ENCODE measurements around the gene TBC1D2.
A peak's percentile ranks its signal among the peaks of the same experiment; 100 is the strongest.

Gene TBC1D2

GRCh38 chr9:98206754-98207153, 48.7 kb downstream of the TBC1D2 start:
- Histone ChIP-seq H3K9me3 (ENCODE audit: control insufficient read depth, insufficient read depth, low read length) (no peaks in the 10 kb centered on the region), H3K27me3 (ENCODE audit: control insufficient read depth, insufficient read depth, low read length) (no peaks in the 10 kb centered on the region), H3K4me3 (ENCODE audit: low read length) (no peak overlapping the region), H3K4me1 (ENCODE audit: control insufficient read depth, insufficient read depth, low read length) (peaks cover 1% of the 10 kb centered on the region; the same call in 1 of the 2 replicates), H3K36me3 (ENCODE audit: control insufficient read depth, insufficient read depth, low read length) (peaks cover 10% of the 10 kb centered on the region), H3K27ac (ENCODE audit: low read length) (no peak overlapping the region)
- WGBS (ENCODE audit: insufficient coverage, insufficient read length), result no CpG with 5 or more reads among the region's 2 CpGs
- DNase-seq (ENCODE audit: low read depth, low spot score), result no peak

- peaks cover 5% of the 10 kb centered on the region for H3K36me3 ChIP-seq (ENCODE audit: control insufficient read depth, insufficient read depth, low read length)
- H3K27ac ChIP-seq (ENCODE audit: low read length), result no peak overlapping the region
- peaks cover 4% of the 10 kb centered on the region for H3K4me1 ChIP-seq (ENCODE audit: control insufficient read depth, insufficient read depth, low read length)
- no peak overlapping the region for H3K4me3 ChIP-seq (ENCODE audit: low read length)
- H3K9me3 ChIP-seq (ENCODE audit: control insufficient read depth, insufficient read depth, low read length), result no peaks in the 10 kb centered on the region
- no peaks in the 10 kb centered on the region for H3K27me3 ChIP-seq (ENCODE audit: control insufficient read depth, insufficient read depth, low read length)
- DNase-seq (ENCODE audit: low read depth, low spot score), result no peak
- WGBS (ENCODE audit: insufficient coverage, insufficient read length), result no CpG with 5 or more reads among the region's 4 CpGs
Measured at GRCh38 chr9:98204692-98205091, 50.8 kb downstream of the TBC1D2 start.

- H3K4me1 ChIP-seq (ENCODE audit: control insufficient read depth, insufficient read depth, low read length), result peaks cover 3% of the 10 kb centered on the region
- DNase-seq (ENCODE audit: low read depth, low spot score), result no peak
- no CpG with 5 or more reads among the region's 7 CpGs for WGBS (ENCODE audit: insufficient coverage, insufficient read length)
- no peak overlapping the region for H3K4me3 ChIP-seq (ENCODE audit: low read length)
- H3K27me3 ChIP-seq (ENCODE audit: control insufficient read depth, insufficient read depth, low read length), result no peaks in the 10 kb centered on the region
- no peak overlapping the region for H3K27ac ChIP-seq (ENCODE audit: low read length)
- H3K36me3 ChIP-seq (ENCODE audit: control insufficient read depth, insufficient read depth, low read length), result 0 out of 2 replicates have a peak, but pooled peaks cover 2% of the 10 kb centered on the region
- no peaks in the 10 kb centered on the region for H3K9me3 ChIP-seq (ENCODE audit: control insufficient read depth, insufficient read depth, low read length)
Measured at GRCh38 chr9:98203153-98203552, 52.3 kb downstream of the TBC1D2 start.

- Histone ChIP-seq H3K36me3 (ENCODE audit: control insufficient read depth, insufficient read depth, low read length) (0 out of 2 replicates have a peak, but pooled peaks cover 2% of the 10 kb centered on the region), H3K4me1 (ENCODE audit: control insufficient read depth, insufficient read depth, low read length) (peaks cover 3% of the 10 kb centered on the region), H3K4me3 (ENCODE audit: low read length) (no peak overlapping the region), H3K27ac (ENCODE audit: low read length) (no peak overlapping the region), H3K27me3 (ENCODE audit: control insufficient read depth, insufficient read depth, low read length) (no peaks in the 10 kb centered on the region), H3K9me3 (ENCODE audit: control insufficient read depth, insufficient read depth, low read length) (no peaks in the 10 kb centered on the region)
- DNase-seq (ENCODE audit: low read depth, low spot score), result no peak
- no CpG with 5 or more reads among the region's 5 CpGs for WGBS (ENCODE audit: insufficient coverage, insufficient read length)
Measured at GRCh38 chr9:98202252-98202651, 53.2 kb downstream of the TBC1D2 start.

- Histone ChIP-seq H3K27me3 (ENCODE audit: control insufficient read depth, insufficient read depth, low read length) (no peaks in the 10 kb centered on the region), H3K36me3 (ENCODE audit: control insufficient read depth, insufficient read depth, low read length) (0 out of 2 replicates have a peak, but pooled peaks cover 2% of the 10 kb centered on the region), H3K4me1 (ENCODE audit: control insufficient read depth, insufficient read depth, low read length) (peaks cover 3% of the 10 kb centered on the region), H3K27ac (ENCODE audit: low read length) (no peak overlapping the region), H3K4me3 (ENCODE audit: low read length) (no peak overlapping the region), H3K9me3 (ENCODE audit: control insufficient read depth, insufficient read depth, low read length) (no peaks in the 10 kb centered on the region)
- WGBS (ENCODE audit: insufficient coverage, insufficient read length), result no CpG with 5 or more reads among the region's 7 CpGs
- no peak for DNase-seq (ENCODE audit: low read depth, low spot score)
Measured at GRCh38 chr9:98201749-98202148, 53.7 kb downstream of the TBC1D2 start.

GRCh38 chr9:98201102-98201501, 54.3 kb downstream of the TBC1D2 start:
- Histone ChIP-seq H3K36me3 (ENCODE audit: control insufficient read depth, insufficient read depth, low read length) (0 out of 2 replicates have a peak, but pooled peaks cover 2% of the 10 kb centered on the region), H3K4me1 (ENCODE audit: control insufficient read depth, insufficient read depth, low read length) (peaks cover 3% of the 10 kb centered on the region), H3K27me3 (ENCODE audit: control insufficient read depth, insufficient read depth, low read length) (no peaks in the 10 kb centered on the region), H3K4me3 (ENCODE audit: low read length) (no peak overlapping the region), H3K9me3 (ENCODE audit: control insufficient read depth, insufficient read depth, low read length) (no peaks in the 10 kb centered on the region), H3K27ac (ENCODE audit: low read length) (no peak overlapping the region)
- no peak for DNase-seq (ENCODE audit: low read depth, low spot score)
- WGBS (ENCODE audit: insufficient coverage, insufficient read length), result no CpG with 5 or more reads among the region's 6 CpGs

- H3K9me3 ChIP-seq (ENCODE audit: control insufficient read depth, insufficient read depth, low read length), result no peaks in the 10 kb centered on the region
- no peak for DNase-seq (ENCODE audit: low read depth, low spot score)
- no CpG with 5 or more reads among the region's 20 CpGs for whole genome bisulfite sequencing (ENCODE audit: insufficient coverage, insufficient read length)
- H3K4me3 ChIP-seq (ENCODE audit: low read length), result no peak overlapping the region
- H3K36me3 ChIP-seq (ENCODE audit: control insufficient read depth, insufficient read depth, low read length), result 0 out of 2 replicates have a peak, but pooled peaks cover 2% of the 10 kb centered on the region
- no peaks in the 10 kb centered on the region for H3K27me3 ChIP-seq (ENCODE audit: control insufficient read depth, insufficient read depth, low read length)
- H3K4me1 ChIP-seq (ENCODE audit: control insufficient read depth, insufficient read depth, low read length), result peaks cover 3% of the 10 kb centered on the region
- no peak overlapping the region for H3K27ac ChIP-seq (ENCODE audit: low read length)
Measured at GRCh38 chr9:98199388-98200033, 55.9 kb downstream of the TBC1D2 start.

GRCh38 chr9:98195671-98196070, 59.8 kb downstream of the TBC1D2 start:
- H3K27ac ChIP-seq (ENCODE audit: low read length), result no peak overlapping the region
- no CpG with 5 or more reads among the region's 4 CpGs for WGBS (ENCODE audit: insufficient coverage, insufficient read length)
- no peaks in the 10 kb centered on the region for H3K9me3 ChIP-seq (ENCODE audit: control insufficient read depth, insufficient read depth, low read length)
- H3K4me3 ChIP-seq (ENCODE audit: low read length), result no peak overlapping the region
- peaks cover 9% of the 10 kb centered on the region for H3K4me1 ChIP-seq (ENCODE audit: control insufficient read depth, insufficient read depth, low read length)
- H3K27me3 ChIP-seq (ENCODE audit: control insufficient read depth, insufficient read depth, low read length), result no peaks in the 10 kb centered on the region
- no peak for DNase-seq (ENCODE audit: low read depth, low spot score)
- 0 out of 2 replicates have a peak, but pooled peaks cover 2% of the 10 kb centered on the region for H3K36me3 ChIP-seq (ENCODE audit: control insufficient read depth, insufficient read depth, low read length)

GRCh38 chr9:98193336-98193944, 62.0 kb downstream of the TBC1D2 start:
- no peaks in the 10 kb centered on the region for H3K9me3 ChIP-seq (ENCODE audit: control insufficient read depth, insufficient read depth, low read length)
- 0 out of 2 replicates have a peak, but pooled peaks cover 6% of the 10 kb centered on the region for H3K4me1 ChIP-seq (ENCODE audit: control insufficient read depth, insufficient read depth, low read length)
- H3K4me3 ChIP-seq (ENCODE audit: low read length), result no peak overlapping the region; the same call in 1 of the 2 replicates
- DNase-seq (ENCODE audit: low read depth, low spot score), result no peak
- H3K27me3 ChIP-seq (ENCODE audit: control insufficient read depth, insufficient read depth, low read length), result no peaks in the 10 kb centered on the region
- no CpG with 5 or more reads among the region's 8 CpGs for WGBS (ENCODE audit: insufficient coverage, insufficient read length)
- no peak overlapping the region for H3K27ac ChIP-seq (ENCODE audit: low read length)
- H3K36me3 ChIP-seq (ENCODE audit: control insufficient read depth, insufficient read depth, low read length), result no peaks in the 10 kb centered on the region

- whole genome bisulfite sequencing (ENCODE audit: insufficient coverage, insufficient read length), result no CpG with 5 or more reads among the region's 95 CpGs
- Histone ChIP-seq H3K4me1 (ENCODE audit: control insufficient read depth, insufficient read depth, low read length) (0 out of 2 replicates have a peak, but pooled peaks cover 6% of the 10 kb centered on the region), H3K9me3 (ENCODE audit: control insufficient read depth, insufficient read depth, low read length) (no peaks in the 10 kb centered on the region), H3K4me3 (ENCODE audit: low read length) (peak within 1 kb of the TSS; percentile 65), H3K27me3 (ENCODE audit: control insufficient read depth, insufficient read depth, low read length) (no peaks in the 10 kb centered on the region), H3K27ac (ENCODE audit: low read length) (no peak within 1 kb of the TSS), H3K36me3 (ENCODE audit: control insufficient read depth, insufficient read depth, low read length) (no peaks in the 10 kb centered on the region)
- peak; percentile 54 for DNase-seq (ENCODE audit: low read depth, low spot score)
Measured at GRCh38 chr9:98192503-98193335, 62.7 kb downstream of the TBC1D2 start, which contains the start of gene CORO2A. TSS of gene CORO2A (minus strand) at chr9:98192637. CDS start at chr9:98157660, 34,977 bp downstream.

Measured in iPS DF 6.9 (cell line).